ENCODE data around the gene NATD1. TPM values are rescaled to one million over a fixed set of nuclear protein-coding genes. Genes with fewer than 3 reads are reported as not detected.

Gene NATD1
- total RNA-seq, 4 donors from 2014 or later: 12.3 to 26.2 (median 18.1) TPM

- DNase-seq (ENCODE audit: extremely low spot score): no peak
- Histone ChIP-seq H3K27me3 (no peaks in the 10 kb centered on the region), H3K27ac (replicated peaks in 1 of 4) (peak overlapping the region in 3 of 4 donors; percentile 1 to 52 (median 24)), H3K36me3 (peaks cover 0 to 31% (median 17%) of the 10 kb centered on the region in 4 donors), H3K4me3 (no peak overlapping the region), H3K9me3 (no peaks in the 10 kb centered on the region), H3K4me1 (peaks cover 37 to 73% (median 53%) of the 10 kb centered on the region in 4 donors)
- TF ChIP-seq CTCF (IDR thresholded peaks at IDR 0.05): no peak
- TF ChIP-seq POLR2A (IDR thresholded peaks at IDR 0.05; ENCODE audit: low read depth): no peak
- TF ChIP-seq EP300 (IDR thresholded peaks at IDR 0.05): no peak
- no peak for TF ChIP-seq POLR2AphosphoS5 (IDR thresholded peaks at IDR 0.05)
- intact Hi-C loops (cut with DNase I): no loop called here
- WGBS: 68% methylated on average over 12 of the region's 12 CpGs
Observed at GRCh38 chr17:21294321-21295035, 41.3 kb upstream of the NATD1 start.

GRCh38 chr17:21293831-21294210 lies 40.6 kb upstream of the NATD1 start:
- Histone ChIP-seq H3K27me3 (no peaks in the 10 kb centered on the region), H3K36me3 (peaks cover 0 to 25% (median 10%) of the 10 kb centered on the region in 4 donors), H3K27ac (replicated peaks in 1 of 4) (peak overlapping the region in 1 of 4 donors; percentile 52), H3K4me3 (no peak overlapping the region), H3K4me1 (peaks cover 44 to 80% (median 59%) of the 10 kb centered on the region in 4 donors), H3K9me3 (no peaks in the 10 kb centered on the region)
- TF ChIP-seq POLR2A (IDR thresholded peaks at IDR 0.05; ENCODE audit: low read depth): no peak
- TF ChIP-seq CTCF (IDR thresholded peaks at IDR 0.05): no peak
- TF ChIP-seq EP300 (IDR thresholded peaks at IDR 0.05): no peak
- no peak for TF ChIP-seq POLR2AphosphoS5 (IDR thresholded peaks at IDR 0.05)
- DNase-seq (ENCODE audit: extremely low spot score): no peak
- WGBS: 51% methylated on average over 10 of the region's 10 CpGs
- intact Hi-C loops (cut with DNase I): no loop called here

- no peak overlapping the region for H3K27ac ChIP-seq (replicated peaks in 1 of 4)
- no peak overlapping the region for H3K4me3 ChIP-seq
- intact Hi-C loops (cut with DNase I): no loop called here
- no peak for TF ChIP-seq EP300 (IDR thresholded peaks at IDR 0.05)
- no peak for TF ChIP-seq POLR2A (IDR thresholded peaks at IDR 0.05; ENCODE audit: low read depth)
- TF ChIP-seq POLR2AphosphoS5 (IDR thresholded peaks at IDR 0.05): no peak
- no peak for TF ChIP-seq CTCF (IDR thresholded peaks at IDR 0.05)
- H3K36me3 ChIP-seq: peaks cover 0 to 18% (median 4%) of the 10 kb centered on the region in 4 donors
- DNase-seq (ENCODE audit: extremely low spot score): no peak
- 78% methylated on average over 20 of the region's 20 CpGs for WGBS
- no peaks in the 10 kb centered on the region for H3K9me3 ChIP-seq
- peaks cover 50 to 87% (median 66%) of the 10 kb centered on the region in 4 donors for H3K4me1 ChIP-seq
- H3K27me3 ChIP-seq: no peaks in the 10 kb centered on the region
Observed at GRCh38 chr17:21292867-21293830, 39.9 kb upstream of the NATD1 start.

GRCh38 chr17:21291862-21292261 lies 38.7 kb upstream of the NATD1 start:
- WGBS: 68% methylated on average over 12 of the region's 12 CpGs
- H3K4me1 ChIP-seq: peaks cover 60 to 88% (median 72%) of the 10 kb centered on the region in 4 donors
- no peak for TF ChIP-seq CTCF (IDR thresholded peaks at IDR 0.05)
- TF ChIP-seq POLR2A (IDR thresholded peaks at IDR 0.05; ENCODE audit: low read depth): no peak
- TF ChIP-seq POLR2AphosphoS5 (IDR thresholded peaks at IDR 0.05): no peak
- TF ChIP-seq EP300 (IDR thresholded peaks at IDR 0.05): no peak

More at GRCh38 chr17:21291862-21292261, 38.7 kb upstream of the NATD1 start:
- intact Hi-C loops (cut with DNase I): no loop called here
- H3K36me3 ChIP-seq: peaks cover 0 to 17% (median 3%) of the 10 kb centered on the region in 4 donors
- H3K27ac ChIP-seq (replicated peaks in 1 of 4): no peak overlapping the region
- H3K27me3 ChIP-seq: no peaks in the 10 kb centered on the region
- H3K9me3 ChIP-seq: no peaks in the 10 kb centered on the region
- DNase-seq (ENCODE audit: extremely low spot score): no peak
- no peak overlapping the region for H3K4me3 ChIP-seq
